HG03378 (cell line): ENCODE results near the gene SMG6.
"Not testable (repeated sequence)": the region's sequence is repeated elsewhere in the genome, so short reads cannot be mapped to it uniquely, and the experiment has no call there.

Source experiments
- ATAC-seq: cut with Tn5 transposase; IDR thresholded peaks from one replicate; pipeline ENCODE4 v1.9.1; 2021; ENCODE audit warnings: mild to moderate bottlenecking, moderate library complexity; ENCODE audit not compliant: unreplicated experiment

Gene SMG6

DNA sequence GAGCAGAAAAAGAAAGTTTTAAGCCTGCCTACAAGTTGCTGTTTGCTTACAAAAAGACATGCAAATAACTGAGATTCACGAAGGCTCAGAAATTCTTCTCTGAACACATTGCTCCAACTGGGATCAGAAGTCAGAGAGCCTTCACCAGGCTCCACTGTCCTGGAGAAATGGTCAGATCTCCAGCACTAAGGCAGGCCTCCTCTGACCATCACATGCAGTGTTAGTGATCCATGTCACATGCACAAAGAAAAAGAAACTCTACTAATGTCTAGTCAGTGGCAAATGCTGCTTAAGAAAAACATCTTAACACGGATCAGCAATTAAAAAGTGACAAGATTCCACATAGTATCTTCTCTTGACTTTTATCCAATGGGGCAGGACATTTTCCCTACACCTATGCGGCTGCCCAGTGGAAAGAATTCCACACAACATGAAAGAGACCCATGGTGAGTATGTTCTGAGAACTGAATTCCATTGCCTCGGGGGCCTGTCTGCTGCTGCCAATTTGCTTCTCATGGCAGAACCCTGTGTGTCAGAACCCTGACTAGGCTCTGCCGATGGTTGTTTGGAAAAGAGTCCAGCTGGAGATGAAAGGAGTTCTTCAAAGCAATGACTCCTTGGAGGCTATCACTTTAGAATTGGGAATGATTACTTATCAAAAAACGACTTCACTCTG is 152.1 kb downstream of the SMG6 start:
- ATAC-seq: no peak

- no peak for ATAC-seq
These were observed 152.8 kb downstream of the SMG6 start for GRCh38 chr17:2150806-2151205.

GRCh38 chr17:2149934-2150333 is 153.7 kb downstream of the SMG6 start:
- no peak for ATAC-seq

DNA sequence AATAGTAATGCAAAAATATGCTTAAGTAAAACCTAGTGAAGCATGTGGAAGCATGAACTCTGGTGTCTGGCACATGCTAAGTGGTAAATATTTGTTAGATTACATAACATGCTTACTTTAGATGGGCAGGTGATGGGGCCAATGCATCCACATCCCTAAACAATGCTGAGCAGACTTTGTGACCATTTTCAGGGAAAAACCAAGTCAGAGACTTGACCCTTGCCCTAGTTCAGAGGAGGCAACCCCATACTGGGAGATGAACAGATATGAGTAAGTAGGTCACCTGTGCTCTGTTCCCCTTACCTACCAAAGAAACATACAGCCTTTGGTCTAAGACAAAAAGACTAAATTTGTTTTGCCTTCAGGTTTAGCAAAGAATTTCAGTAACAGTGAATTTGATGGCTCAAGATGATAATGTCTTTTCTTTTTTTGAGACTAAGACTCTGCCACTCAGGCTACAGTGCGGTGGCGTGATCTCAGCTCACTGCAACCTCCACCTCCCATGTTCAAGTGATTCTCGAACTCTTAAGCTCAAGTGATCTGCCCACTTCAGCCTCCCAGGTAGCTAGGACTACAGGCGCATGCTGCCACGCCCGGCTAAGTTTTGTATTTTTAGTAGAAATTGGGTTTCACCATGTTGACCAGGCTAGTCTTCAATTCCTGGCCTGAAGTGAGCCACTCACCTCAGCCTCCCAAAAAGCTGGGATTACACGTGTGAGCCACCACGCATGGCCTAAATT is 157.3 kb downstream of the SMG6 start:
- ATAC-seq: no peak

GRCh38 chr17:2144701-2145100 is 158.9 kb downstream of the SMG6 start:
- no peak for ATAC-seq

DNA sequence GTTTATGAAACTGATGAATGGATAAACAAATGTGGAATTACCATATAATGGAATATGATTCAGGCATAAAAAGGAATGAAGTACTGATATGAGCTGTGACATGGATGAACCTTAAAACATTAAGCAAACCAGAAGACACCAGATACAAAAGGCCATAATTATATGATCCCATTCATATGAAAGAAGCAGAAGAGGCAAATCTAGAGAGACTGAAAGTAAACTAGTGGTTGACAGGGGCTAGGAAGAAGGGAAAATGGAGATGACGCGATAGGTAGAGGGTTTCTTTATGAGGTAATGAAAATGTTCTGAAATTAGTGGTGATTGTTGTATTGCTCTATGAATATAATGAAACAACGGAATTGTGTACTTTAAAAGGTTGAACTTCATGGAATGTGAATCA is 160.3 kb downstream of the SMG6 start:
- no peak for ATAC-seq

DNA sequence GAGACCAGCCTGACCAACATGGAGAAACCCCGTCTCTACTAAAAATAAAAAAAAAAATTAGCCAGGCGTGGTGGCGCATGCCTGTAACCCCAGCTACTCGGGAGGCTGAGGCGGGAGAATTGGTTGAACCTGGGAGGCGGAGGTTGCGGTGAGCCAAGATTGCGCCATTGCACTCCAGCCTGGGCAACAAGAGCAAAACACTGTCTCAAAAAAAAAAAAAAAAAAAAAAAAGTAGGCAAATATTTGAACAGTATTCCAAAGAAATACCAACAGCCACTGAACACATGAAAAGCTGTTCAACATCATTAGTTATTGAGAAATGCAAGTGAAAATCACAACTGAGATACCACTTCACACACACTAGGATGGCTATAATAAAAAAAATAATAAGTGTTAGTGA is 160.9 kb downstream of the SMG6 start:
- not testable (repeated sequence) for ATAC-seq

DNA sequence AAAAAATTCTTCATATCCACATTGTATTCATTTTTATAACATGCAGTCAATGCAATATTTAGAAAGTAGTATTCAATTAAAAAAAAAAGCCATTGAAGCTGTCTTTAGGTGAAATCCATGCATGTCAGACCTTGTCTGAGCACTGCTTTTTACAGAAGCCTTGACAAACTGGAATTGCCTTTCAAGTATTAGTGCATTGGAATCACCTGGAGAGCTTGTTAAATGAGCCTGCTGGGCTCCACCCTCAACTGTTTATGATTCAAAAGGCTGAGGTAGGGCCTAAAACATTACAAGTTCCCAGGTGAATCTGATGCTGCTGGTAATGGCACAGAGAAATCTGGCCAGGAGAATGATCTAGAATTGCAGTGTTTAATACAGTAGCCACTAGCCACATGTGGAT is 162.9 kb downstream of the SMG6 start:
- ATAC-seq: no peak

DNA sequence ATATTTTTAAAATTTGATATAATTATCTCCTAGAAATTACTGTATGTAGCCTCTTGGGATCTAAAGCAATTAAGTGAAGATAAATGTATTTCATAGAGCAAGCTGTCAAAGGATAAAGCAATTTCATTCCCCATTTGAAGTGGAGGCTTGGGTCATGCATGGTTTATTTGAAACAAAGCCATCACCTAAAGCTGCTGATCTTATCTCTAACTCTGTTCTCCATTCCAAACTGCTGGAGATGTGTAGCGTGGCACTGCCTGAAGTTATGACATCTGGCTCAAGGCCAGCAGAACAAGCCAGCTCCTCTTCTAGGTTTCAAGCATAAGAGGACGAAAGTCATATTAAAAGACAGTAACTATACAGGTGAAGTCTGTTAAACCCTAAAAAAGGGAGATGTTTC is 164.8 kb downstream of the SMG6 start:
- no peak for ATAC-seq

DNA sequence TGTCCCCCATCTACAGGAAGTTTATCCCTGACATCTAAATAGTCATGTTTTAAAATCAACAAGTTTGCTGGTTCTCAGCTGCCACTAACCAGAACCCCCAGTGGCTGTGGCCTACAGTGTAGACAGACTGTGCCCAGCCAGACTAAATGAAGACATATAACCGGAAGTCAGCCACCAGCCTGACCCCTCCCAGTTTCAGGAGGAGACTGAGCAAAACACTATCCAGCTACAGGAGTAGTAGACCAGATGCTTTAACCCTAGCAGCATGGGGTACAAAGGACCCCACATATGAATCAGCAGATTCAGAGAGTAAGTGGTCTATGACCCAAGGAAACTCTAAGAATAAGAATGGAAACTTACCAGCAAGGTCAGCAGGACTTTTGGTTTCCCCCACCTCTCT is 165.3 kb downstream of the SMG6 start:
- ATAC-seq: peak; percentile 57

- ATAC-seq: no peak
These were observed 166.1 kb downstream of the SMG6 start for GRCh38 chr17:2137342-2138098.

DNA sequence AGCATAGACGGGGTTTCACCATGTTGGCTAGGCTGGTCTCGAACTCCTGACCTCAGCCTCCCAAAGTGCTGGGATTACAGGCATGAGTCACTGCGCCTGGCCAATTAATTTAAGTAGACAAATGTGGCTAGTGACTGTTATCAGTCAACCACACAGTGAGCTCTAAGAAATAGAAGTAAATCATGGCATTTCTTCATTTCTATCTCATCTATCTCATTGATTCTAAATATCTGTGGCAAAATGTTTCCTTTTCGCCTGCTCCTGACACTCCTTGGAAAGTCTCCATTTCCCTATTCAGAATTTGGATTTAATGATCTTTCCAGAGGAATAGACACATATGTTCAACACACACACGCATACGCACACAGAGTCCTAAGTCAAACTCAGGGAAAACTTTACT is 167.3 kb downstream of the SMG6 start:
- no peak for ATAC-seq

DNA sequence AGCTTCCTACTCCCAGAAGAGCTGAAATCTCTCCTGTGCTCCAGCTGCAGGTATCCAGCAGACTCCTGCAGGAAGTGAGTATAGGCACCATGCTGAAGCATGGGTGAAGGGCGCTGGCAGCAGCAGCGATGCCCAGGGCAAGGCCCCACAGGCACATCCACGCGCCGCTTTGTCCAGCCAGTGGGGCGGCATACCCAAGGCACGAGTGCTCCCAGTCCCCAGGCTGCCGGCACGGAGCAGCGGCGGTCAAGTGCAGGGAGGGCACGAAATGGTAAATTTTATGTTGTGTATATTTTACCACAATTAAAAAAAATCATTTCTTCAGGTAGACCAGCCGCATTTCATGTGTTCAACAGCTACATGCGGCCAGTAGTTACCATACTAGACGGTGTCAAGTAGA is 175.6 kb downstream of the SMG6 start:
- ATAC-seq: no peak

DNA sequence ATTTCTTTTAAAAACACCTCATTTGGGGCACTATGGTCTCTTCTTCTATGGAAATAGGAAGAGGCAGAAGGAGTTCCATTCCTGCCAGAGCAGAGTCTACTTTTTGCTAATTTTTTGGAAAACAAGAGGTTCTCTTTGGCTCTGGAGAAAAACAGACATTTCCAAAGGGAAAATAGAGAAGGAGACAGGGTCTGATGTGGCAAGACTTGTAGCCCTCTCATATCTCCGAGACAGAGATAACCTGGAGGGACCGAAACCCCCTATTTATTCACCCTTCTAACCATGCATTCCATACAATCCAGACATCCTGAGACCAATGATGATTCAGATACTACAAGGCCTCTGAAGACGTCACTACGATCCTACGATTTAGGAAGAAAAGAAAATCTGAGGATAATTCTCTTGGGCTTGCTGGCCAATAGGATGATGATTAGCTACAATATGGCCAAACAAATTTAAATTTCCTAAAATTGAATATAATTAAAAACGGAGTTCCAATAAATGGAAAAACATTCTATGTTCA is 178.5 kb downstream of the SMG6 start:
- no peak for ATAC-seq

DNA sequence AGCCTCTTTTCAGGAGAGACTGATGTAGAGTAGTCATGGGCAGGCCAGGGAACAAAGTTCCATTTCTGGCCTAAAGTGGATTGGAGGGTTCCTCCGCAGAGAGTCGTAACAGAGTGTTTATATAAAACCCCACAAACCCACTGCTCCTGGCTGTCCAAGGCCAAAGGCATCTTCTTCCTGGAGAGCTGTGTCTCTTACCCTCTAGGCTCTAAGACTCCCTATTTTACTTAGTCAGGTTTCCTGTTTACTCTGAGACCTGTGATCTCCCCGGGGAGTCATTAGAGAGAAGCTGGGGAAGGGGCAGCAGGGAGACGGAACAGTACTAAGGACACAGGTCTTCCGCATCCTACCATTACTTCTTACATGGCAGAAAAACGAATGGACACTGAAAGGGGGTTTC is 179.2 kb downstream of the SMG6 start:
- no peak for ATAC-seq

GRCh38 chr17:2123375-2124251 is 180.0 kb downstream of the SMG6 start:
- ATAC-seq: no peak

GRCh38 chr17:2122641-2123302 is 180.8 kb downstream of the SMG6 start:
- ATAC-seq: no peak

- ATAC-seq: no peak
These were observed 182.8 kb downstream of the SMG6 start for GRCh38 chr17:2120586-2121335.

DNA sequence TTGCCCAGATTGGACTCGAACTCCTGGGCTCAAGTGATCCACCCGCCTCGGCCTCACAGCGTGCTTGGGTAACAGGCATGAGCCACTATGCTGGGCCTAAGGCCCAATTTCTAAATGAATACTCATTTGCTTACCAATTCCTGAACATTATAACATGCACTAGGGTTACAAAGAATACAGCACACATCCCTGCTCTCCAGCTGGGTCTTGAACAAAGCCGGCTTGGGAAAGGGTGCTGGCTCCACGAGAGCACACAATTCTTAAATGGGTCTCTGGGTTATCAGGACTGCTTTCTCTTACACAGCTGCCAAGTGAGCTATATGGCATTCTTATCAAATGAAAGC is 190.3 kb downstream of the SMG6 start:
- no peak for ATAC-seq

DNA sequence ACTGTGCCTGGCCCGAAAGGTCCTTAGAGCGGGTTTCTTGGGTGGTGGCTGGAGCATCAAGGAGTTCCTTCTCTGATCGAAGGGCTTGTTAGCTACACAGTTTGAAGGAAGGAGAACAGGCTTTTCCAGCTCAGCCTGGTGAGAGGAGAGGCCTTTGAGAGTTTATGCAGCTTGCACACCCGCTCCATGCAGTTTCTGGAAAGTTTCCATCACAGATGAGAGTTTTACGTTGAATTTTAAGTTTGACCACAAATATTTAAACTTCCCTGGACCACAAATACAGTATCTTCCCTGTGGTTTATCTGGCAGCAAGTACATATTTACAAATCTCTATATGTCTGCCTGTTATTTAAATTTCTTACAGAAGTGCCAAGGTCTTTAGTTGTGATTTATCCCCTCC is 191.9 kb downstream of the SMG6 start:
- ATAC-seq: no peak
